WTC11 (cell line): ENCODE results near the gene EFCAB5. TPM values are rescaled to one million over a fixed set of nuclear protein-coding genes. Genes with fewer than 3 reads are reported as not detected.
"Not testable (repeated sequence)": the region's sequence is repeated elsewhere in the genome, so short reads cannot be mapped to it uniquely, and the experiment has no call there.

Experiments used
- ATAC-seq: fragments of 200-7000 bp; cut with Tn5 transposase; 2 replicates; pipeline ENCODE4 v1.10.0; 2021; ENCODE audit warnings: mild to moderate bottlenecking, moderate library complexity
- CTCF ChIA-PET: fragments of 300-600 bp; sonication (Branson Sonifier 250); formaldehyde crosslinking; loops from one replicate; lab custom pipeline; 2021; ENCODE audit warnings: antibody characterized with exemption; lab: Charles Lee
- POLR2A ChIA-PET: fragments of 350-600 bp; sonication (Branson Sonifier 250); formaldehyde crosslinking; loops from one replicate; lab custom pipeline; 2021; ENCODE audit warnings: antibody characterized with exemption; lab: Charles Lee
- DNase-seq: peaks from one replicate; pipeline ENCODE4 v3.0.0; 2021; ENCODE audit warnings: low spot score
- H3K27ac Mint-ChIP-seq: 2 replicates; pipeline ENCODE4 v1.8.0; 2021; ENCODE audit warnings: mixed read lengths
- H3K27me3 Mint-ChIP-seq: 2 replicates; pipeline ENCODE4 v1.8.0; 2021; ENCODE audit warnings: low read depth, mild to moderate bottlenecking, moderate library complexity, mixed read lengths
- H3K36me3 Mint-ChIP-seq: 2 replicates; pipeline ENCODE4 v1.8.0; 2021; ENCODE audit warnings: mixed read lengths
- H3K4me1 Mint-ChIP-seq: 2 replicates; pipeline ENCODE4 v1.8.0; 2022; ENCODE audit warnings: mixed read lengths
- H3K4me3 Mint-ChIP-seq: 2 replicates; pipeline ENCODE4 v1.8.0; 2021; ENCODE audit warnings: mild to moderate bottlenecking, moderate library complexity, mixed read lengths
- H3K9me3 Mint-ChIP-seq: 2 replicates; pipeline ENCODE4 v1.8.0; 2021; ENCODE audit warnings: mixed read lengths
- ARID4B ChIP-seq: sonication (generic); formaldehyde crosslinking; IDR thresholded peaks from 2 replicates; pipeline ENCODE4 v1.8.0; 2023; ENCODE audit warnings: missing genetic modification reagents, mild to moderate bottlenecking, borderline replicate concordance
- CREM ChIP-seq: sonication (generic); formaldehyde crosslinking; IDR thresholded peaks from 2 replicates; pipeline ENCODE4 v1.8.1; 2022; ENCODE audit warnings: mild to moderate bottlenecking, missing genetic modification reagents, moderate library complexity
- CTCF ChIP-seq: fragments of 200-600 bp; IDR thresholded peaks from 2 replicates; pipeline ENCODE4 v1.8.0; 2022; ENCODE audit warnings: antibody characterized with exemption
- HMGA2 ChIP-seq: fragments of 250-450 bp; sonication (Bioruptor Pico); IDR thresholded peaks from 2 replicates; pipeline ENCODE4 v1.4.0; 2021; ENCODE audit warnings: mild to moderate bottlenecking, moderate library complexity
- JUN ChIP-seq: sonication (generic); formaldehyde crosslinking; IDR thresholded peaks from 2 replicates; pipeline ENCODE4 v1.8.0; 2023; ENCODE audit warnings: mild to moderate bottlenecking, missing genetic modification reagents
- MYBL2 ChIP-seq: sonication (generic); formaldehyde crosslinking; IDR thresholded peaks from 2 replicates; pipeline ENCODE4 v1.8.1; 2023; ENCODE audit warnings: mild to moderate bottlenecking, moderate library complexity, missing genetic modification reagents
- NFYB ChIP-seq: sonication (generic); formaldehyde crosslinking; conservative IDR thresholded peaks from 2 replicates; pipeline ENCODE4 v1.8.0; 2022; ENCODE audit warnings: low read depth, missing genetic modification reagents
- RELA ChIP-seq: sonication (generic); formaldehyde crosslinking; IDR thresholded peaks from 2 replicates; pipeline ENCODE4 v1.8.1; 2022; ENCODE audit warnings: missing genetic modification reagents, mild to moderate bottlenecking, borderline replicate concordance
- SOX15 ChIP-seq: fragments of 250-450 bp; sonication (Bioruptor Pico); IDR thresholded peaks from 2 replicates; pipeline ENCODE4 v1.9.0; 2021; ENCODE audit warnings: mild to moderate bottlenecking
- TEAD1 ChIP-seq: sonication (generic); formaldehyde crosslinking; IDR thresholded peaks from 2 replicates; pipeline ENCODE4 v1.8.0; 2022; ENCODE audit warnings: mild to moderate bottlenecking, missing genetic modification reagents
- ZMAT4 ChIP-seq: fragments of 250-450 bp; sonication (Bioruptor Pico); IDR thresholded peaks from 2 replicates; pipeline ENCODE4 v1.9.0; 2021; ENCODE audit warnings: mild to moderate bottlenecking
- ZNF423 ChIP-seq: fragments of 250-450 bp; sonication (Bioruptor Pico); IDR thresholded peaks from 2 replicates; pipeline ENCODE4 v2.1.2; 2022; ENCODE audit warnings: mild to moderate bottlenecking, moderate library complexity
- total RNA-seq: library from RNA; stranded (reverse); gene quantifications from 3 replicates; pipeline ENCODE4 v1.2.3, GENCODE V29; 2021

EFCAB5 gene
- total RNA-seq, 1 experiment from 2014 or later: 0.59 TPM

GRCh38 chr17:30005709-30006320 lies 64.4 kb downstream of the EFCAB5 start:
- DNase-seq (no peak), ATAC-seq (no peak)
- Mint-ChIP-seq H3K27ac (no peak overlapping the region), H3K36me3 (peaks cover 13% of the 10 kb centered on the region), H3K4me3 (no peak overlapping the region), H3K27me3 (peaks cover 5% of the 10 kb centered on the region; the same call in 1 of the 2 replicates), H3K9me3 (peaks cover 34% of the 10 kb centered on the region), H3K4me1 (no peaks in the 10 kb centered on the region)
- ChIA-PET POLR2A (no interaction called here), CTCF (no interaction called here)
- no peak for TF ChIP-seq CREM (CRISPR knock-in tag)
- TF ChIP-seq JUN (CRISPR knock-in tag): no peak
- no peak for TF ChIP-seq MYBL2 (CRISPR knock-in tag)
- TF ChIP-seq HMGA2 (CRISPR knock-in tag): no peak
- TF ChIP-seq ZMAT4: no peak
- TF ChIP-seq TEAD1: no peak
- no peak for TF ChIP-seq NFYB (CRISPR knock-in tag)
- TF ChIP-seq ZNF423 (CRISPR knock-in tag): no peak
- TF ChIP-seq RELA (CRISPR knock-in tag): no peak
- no peak for TF ChIP-seq ARID4B

GRCh38 chr17:30011934-30012333 lies 70.5 kb downstream of the EFCAB5 start:
- ATAC-seq, H3K27ac Mint-ChIP-seq, POLR2A ChIA-PET, H3K4me1 Mint-ChIP-seq, H3K4me3 Mint-ChIP-seq: not testable (repeated sequence)
- CTCF ChIA-PET: interaction anchor here (0.7 kb wide), 1 partner anchor 81 kb away, joined by 6 read pairs; no protein-coding TSS in a partner anchor
- TF ChIP-seq CTCF: peak; percentile 40; the same call in 1 of the 2 replicates
- peaks cover 53% of the 10 kb centered on the region for H3K9me3 Mint-ChIP-seq
- peaks cover 26% of the 10 kb centered on the region for H3K36me3 Mint-ChIP-seq
- peaks cover 16% of the 10 kb centered on the region for H3K27me3 Mint-ChIP-seq
- peak; percentile 61 for DNase-seq

GRCh38 chr17:30021708-30022317 lies 80.4 kb downstream of the EFCAB5 start:
- ChIA-PET CTCF (interaction anchor here (0.7 to 1.6 kb wide), 20 partner anchors 11 to 407 kb away, joined by 3 to 27 read pairs (median 4); partner anchors contain the start of gene SSH2), POLR2A (interaction anchor here (1.0 kb wide), 1 partner anchor 214 kb away, joined by 3 read pairs; no protein-coding TSS in a partner anchor)
- Mint-ChIP-seq H3K9me3 (peaks cover 7% of the 10 kb centered on the region), H3K27me3 (peaks cover 2% of the 10 kb centered on the region; the same call in 1 of the 2 replicates), H3K4me3 (no peak overlapping the region), H3K27ac (no peak overlapping the region), H3K36me3 (peaks cover 2% of the 10 kb centered on the region; the same call in 1 of the 2 replicates), H3K4me1 (no peaks in the 10 kb centered on the region)
- TF ChIP-seq SOX15 (CRISPR knock-in tag) (no peak), CTCF (peak; percentile 84)
- DNase-seq (no peak), ATAC-seq (peak; percentile 56; the same call in 1 of the 2 replicates)

GRCh38 chr17:30025325-30025724 lies 83.9 kb downstream of the EFCAB5 start:
- H3K9me3 Mint-ChIP-seq, DNase-seq, H3K27me3 Mint-ChIP-seq, H3K27ac Mint-ChIP-seq, H3K4me1 Mint-ChIP-seq, H3K4me3 Mint-ChIP-seq, H3K36me3 Mint-ChIP-seq, CTCF ChIA-PET, ATAC-seq, POLR2A ChIA-PET: not testable (repeated sequence)
